ENCODE measurements around the gene ENPP6. TPM values are rescaled to one million over a fixed set of nuclear protein-coding genes. Genes with fewer than 3 reads are reported as not detected.

Gene ENPP6
- total RNA-seq, 1 experiment from 2014 or later, result not detected

DNA sequence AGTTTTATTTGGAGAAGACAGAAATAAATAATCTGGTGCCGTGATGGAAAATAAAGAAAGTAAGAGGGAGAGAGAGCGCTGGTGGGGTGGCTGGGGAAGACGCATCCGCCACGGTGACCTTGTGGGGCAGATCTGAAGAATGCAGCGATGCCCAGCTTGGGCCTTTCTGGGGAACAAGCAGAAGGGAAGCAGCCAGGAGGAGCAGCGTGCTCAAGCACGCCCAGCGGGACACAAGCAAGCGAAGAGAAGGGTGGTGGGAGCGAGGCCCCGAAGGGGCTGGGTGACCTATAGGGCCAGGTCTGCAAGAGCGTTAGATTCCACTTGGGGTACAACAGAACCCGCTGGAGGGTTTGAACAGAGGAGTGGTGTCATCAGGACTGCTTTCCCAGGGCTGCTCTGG is 12.4 kb downstream of the ENPP6 start:
- ChIA-PET POLR2A (ENCODE audit: low non-redundant PET) (no interaction called here), CTCF (no interaction called here)

DNA sequence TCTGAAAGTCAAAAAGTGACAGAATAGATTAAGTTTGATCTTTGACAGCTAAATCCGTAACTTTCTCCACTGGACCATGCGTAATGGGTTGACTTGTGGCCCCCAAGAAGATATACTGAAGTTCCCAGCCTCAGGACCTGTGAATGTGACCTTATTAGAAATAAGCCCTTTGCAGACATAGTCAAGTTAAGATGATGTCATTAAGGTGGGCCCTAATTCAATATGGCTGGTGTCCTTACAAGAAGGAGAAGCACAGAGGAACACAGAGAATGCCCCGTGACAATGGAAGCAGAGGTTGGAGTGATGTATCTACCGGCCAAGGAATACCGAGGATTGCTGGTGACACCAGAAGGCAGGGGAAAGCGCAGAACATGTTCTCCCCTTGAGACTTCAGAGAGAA is 14.4 kb downstream of the ENPP6 start:
- no peaks in the 10 kb centered on the region for H3K9me3 ChIP-seq (ENCODE audit: low read depth, low read length, poor library complexity, severe bottlenecking)
- H3K27ac ChIP-seq (ENCODE audit: low read depth, low read length, poor library complexity, severe bottlenecking), result no peak overlapping the region
- CTCF ChIA-PET, result no interaction called here

More for the DNA sequence above, 12.4 kb downstream of the ENPP6 start:
- H3K27me3 ChIP-seq (replicated peaks; ENCODE audit: insufficient read depth, low read depth, low read length, poor library complexity), result no peaks in the 10 kb centered on the region
- no peak overlapping the region for H3K27ac ChIP-seq (ENCODE audit: low read depth, low read length, poor library complexity, severe bottlenecking)
- no peaks in the 10 kb centered on the region for H3K9me3 ChIP-seq (ENCODE audit: low read depth, low read length, poor library complexity, severe bottlenecking)
- H3K36me3 ChIP-seq (ENCODE audit: insufficient read depth, low read length, poor library complexity, severe bottlenecking), result no peaks in the 10 kb centered on the region
- DNase-seq (ENCODE audit: low spot score), result no peak
- intact Hi-C loops (cut with micrococcal nuclease; ENCODE audit: unreplicated experiment), result no loop called here
- H3K4me3 ChIP-seq (ENCODE audit: low read depth, low read length, poor library complexity, severe bottlenecking), result no peak overlapping the region
- no TSS peak for BruUV-seq (replicated peaks)
- TF ChIP-seq EZH2 (IDR thresholded peaks at IDR 0.05; ENCODE audit: borderline replicate concordance, low read depth, low read length, poor library complexity, severe bottlenecking), result no peak
- TF ChIP-seq, protein P1, sequence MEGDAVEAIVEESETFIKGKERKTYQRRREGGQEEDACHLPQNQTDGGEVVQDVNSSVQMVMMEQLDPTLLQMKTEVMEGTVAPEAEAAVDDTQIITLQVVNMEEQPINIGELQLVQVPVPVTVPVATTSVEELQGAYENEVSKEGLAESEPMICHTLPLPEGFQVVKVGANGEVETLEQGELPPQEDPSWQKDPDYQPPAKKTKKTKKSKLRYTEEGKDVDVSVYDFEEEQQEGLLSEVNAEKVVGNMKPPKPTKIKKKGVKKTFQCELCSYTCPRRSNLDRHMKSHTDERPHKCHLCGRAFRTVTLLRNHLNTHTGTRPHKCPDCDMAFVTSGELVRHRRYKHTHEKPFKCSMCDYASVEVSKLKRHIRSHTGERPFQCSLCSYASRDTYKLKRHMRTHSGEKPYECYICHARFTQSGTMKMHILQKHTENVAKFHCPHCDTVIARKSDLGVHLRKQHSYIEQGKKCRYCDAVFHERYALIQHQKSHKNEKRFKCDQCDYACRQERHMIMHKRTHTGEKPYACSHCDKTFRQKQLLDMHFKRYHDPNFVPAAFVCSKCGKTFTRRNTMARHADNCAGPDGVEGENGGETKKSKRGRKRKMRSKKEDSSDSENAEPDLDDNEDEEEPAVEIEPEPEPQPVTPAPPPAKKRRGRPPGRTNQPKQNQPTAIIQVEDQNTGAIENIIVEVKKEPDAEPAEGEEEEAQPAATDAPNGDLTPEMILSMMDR (conservative IDR thresholded peaks at IDR 0.05; ENCODE audit: low read depth, low read length), result no peak
- H3K4me1 ChIP-seq (ENCODE audit: insufficient read depth, low read length, poor library complexity, severe bottlenecking), result no peaks in the 10 kb centered on the region

DNA sequence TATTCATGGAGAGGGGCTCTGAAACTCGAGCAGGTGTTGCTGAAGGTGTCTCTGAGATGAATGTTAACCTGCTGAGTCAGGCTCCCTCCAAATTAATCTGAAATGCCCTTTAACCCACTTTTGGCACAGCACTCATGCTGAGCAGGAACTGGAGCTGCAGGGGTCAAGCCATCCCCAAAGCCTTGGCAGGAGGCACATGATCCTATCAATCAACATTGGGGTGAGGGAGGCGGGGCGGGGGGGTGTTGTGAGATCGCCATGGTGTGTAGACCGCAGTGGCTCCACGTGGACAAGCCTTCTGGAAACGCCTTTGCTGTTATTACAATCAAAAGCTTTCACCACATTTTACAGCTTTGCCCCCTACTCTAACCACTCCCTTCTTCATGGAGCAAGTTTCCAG is 16.5 kb downstream of the ENPP6 start:
- TF ChIP-seq EZH2 (IDR thresholded peaks at IDR 0.05; ENCODE audit: borderline replicate concordance, low read depth, low read length, poor library complexity, severe bottlenecking), result no peak
- TF ChIP-seq, protein P1 (conservative IDR thresholded peaks at IDR 0.05; ENCODE audit: low read depth, low read length), result no peak
- Histone ChIP-seq H3K36me3 (ENCODE audit: insufficient read depth, low read length, poor library complexity, severe bottlenecking) (no peaks in the 10 kb centered on the region), H3K9me3 (ENCODE audit: low read depth, low read length, poor library complexity, severe bottlenecking) (no peaks in the 10 kb centered on the region), H3K27me3 (replicated peaks; ENCODE audit: insufficient read depth, low read depth, low read length, poor library complexity) (no peaks in the 10 kb centered on the region), H3K4me1 (ENCODE audit: insufficient read depth, low read length, poor library complexity, severe bottlenecking) (no peaks in the 10 kb centered on the region), H3K4me3 (ENCODE audit: low read depth, low read length, poor library complexity, severe bottlenecking) (no peak overlapping the region), H3K27ac (ENCODE audit: low read depth, low read length, poor library complexity, severe bottlenecking) (no peak overlapping the region)
- no TSS peak for BruUV-seq (replicated peaks)
- ChIA-PET POLR2A (ENCODE audit: low non-redundant PET) (no interaction called here), CTCF (no interaction called here)
- no peak for DNase-seq (ENCODE audit: low spot score)
- intact Hi-C loops (cut with micrococcal nuclease; ENCODE audit: unreplicated experiment), result no loop called here

More for the DNA sequence above, 14.4 kb downstream of the ENPP6 start:
- no peaks in the 10 kb centered on the region for H3K27me3 ChIP-seq (replicated peaks; ENCODE audit: insufficient read depth, low read depth, low read length, poor library complexity)
- POLR2A ChIA-PET (ENCODE audit: low non-redundant PET), result no interaction called here
- DNase-seq (ENCODE audit: low spot score), result no peak
- no peak overlapping the region for H3K4me3 ChIP-seq (ENCODE audit: low read depth, low read length, poor library complexity, severe bottlenecking)
- intact Hi-C loops (cut with micrococcal nuclease; ENCODE audit: unreplicated experiment), result no loop called here
- no peaks in the 10 kb centered on the region for H3K36me3 ChIP-seq (ENCODE audit: insufficient read depth, low read length, poor library complexity, severe bottlenecking)
- H3K4me1 ChIP-seq (ENCODE audit: insufficient read depth, low read length, poor library complexity, severe bottlenecking), result no peaks in the 10 kb centered on the region
- TF ChIP-seq, protein P1 (conservative IDR thresholded peaks at IDR 0.05; ENCODE audit: low read depth, low read length), result no peak
- no peak for TF ChIP-seq EZH2 (IDR thresholded peaks at IDR 0.05; ENCODE audit: borderline replicate concordance, low read depth, low read length, poor library complexity, severe bottlenecking)
- BruUV-seq (replicated peaks), result no TSS peak
